ENCODE data around the gene NFAM1.
A peak's percentile ranks its signal among the peaks of the same experiment; 100 is the strongest.

The NFAM1 gene

GRCh38 chr22:42365942-42366695, 66.1 kb downstream of the NFAM1 start:
- H3K27ac ChIP-seq (ENCODE audit: low read depth, low read length), result peak overlapping the region; percentile 66; the same call in 1 of the 2 replicates

DNA sequence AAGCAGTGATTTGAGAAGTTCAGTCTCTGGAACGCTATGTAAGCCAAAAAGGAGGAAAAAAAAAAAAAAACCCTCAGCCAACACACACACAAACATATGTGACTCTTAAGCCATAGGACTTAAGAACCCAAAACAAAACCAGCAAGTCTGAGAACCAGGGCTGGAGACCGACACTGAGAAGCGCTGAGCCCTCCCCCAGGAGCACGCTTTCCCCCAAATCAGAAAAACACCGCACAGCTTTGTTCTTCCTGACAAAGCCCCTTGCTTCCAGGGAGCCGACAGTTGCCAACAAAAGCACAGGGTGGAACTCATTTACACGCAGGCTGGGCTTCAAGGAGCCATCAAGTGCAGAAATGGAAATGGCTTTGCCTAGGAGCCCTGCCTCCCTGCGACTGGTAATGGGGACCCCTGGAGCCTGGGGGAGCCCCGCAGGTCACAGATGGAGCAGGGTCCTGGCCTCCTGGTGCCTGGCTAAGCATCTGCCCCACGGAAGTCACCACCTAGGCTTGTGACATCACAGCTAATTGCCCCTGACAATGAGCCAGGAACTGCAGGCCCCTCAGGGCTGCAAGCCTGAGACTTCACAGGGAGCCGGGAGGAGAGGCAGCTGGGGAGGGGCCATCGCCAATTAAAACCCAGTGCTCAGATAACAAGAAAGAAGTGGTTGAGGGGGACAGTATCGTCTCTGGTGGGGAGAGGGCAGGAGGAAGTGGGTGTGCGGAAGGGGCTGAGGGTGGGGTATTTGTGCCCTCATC, 66.9 kb downstream of the NFAM1 start:
- H3K4me3 ChIP-seq (ENCODE audit: low read depth, low read length), result peak overlapping the region; percentile 37
- no peaks in the 10 kb centered on the region for H3K9me3 ChIP-seq (ENCODE audit: control insufficient read depth, insufficient read depth, low read depth, low read length)
- H3K27ac ChIP-seq (ENCODE audit: low read depth, low read length), result peak overlapping the region; percentile 66
- H3K4me1 ChIP-seq (ENCODE audit: control insufficient read depth, insufficient read depth, low read length), result peaks cover 39% of the 10 kb centered on the region
- peak overlapping the region; percentile 75 for H3K9ac ChIP-seq (ENCODE audit: low read length)
- no peaks in the 10 kb centered on the region for H3K36me3 ChIP-seq (ENCODE audit: control insufficient read depth, insufficient read depth, low read length)
- peaks cover 24% of the 10 kb centered on the region for H3K27me3 ChIP-seq (ENCODE audit: control insufficient read depth, insufficient read depth, low read length)

More at GRCh38 chr22:42365942-42366695, 66.1 kb downstream of the NFAM1 start:
- H3K4me3 ChIP-seq (ENCODE audit: low read depth, low read length), result peak overlapping the region; percentile 37
- peaks cover 24% of the 10 kb centered on the region for H3K27me3 ChIP-seq (ENCODE audit: control insufficient read depth, insufficient read depth, low read length)
- H3K9ac ChIP-seq (ENCODE audit: low read length), result peak overlapping the region; percentile 75
- H3K4me1 ChIP-seq (ENCODE audit: control insufficient read depth, insufficient read depth, low read length), result peaks cover 39% of the 10 kb centered on the region
- H3K36me3 ChIP-seq (ENCODE audit: control insufficient read depth, insufficient read depth, low read length), result no peaks in the 10 kb centered on the region
- H3K9me3 ChIP-seq (ENCODE audit: control insufficient read depth, insufficient read depth, low read depth, low read length), result no peaks in the 10 kb centered on the region

DNA sequence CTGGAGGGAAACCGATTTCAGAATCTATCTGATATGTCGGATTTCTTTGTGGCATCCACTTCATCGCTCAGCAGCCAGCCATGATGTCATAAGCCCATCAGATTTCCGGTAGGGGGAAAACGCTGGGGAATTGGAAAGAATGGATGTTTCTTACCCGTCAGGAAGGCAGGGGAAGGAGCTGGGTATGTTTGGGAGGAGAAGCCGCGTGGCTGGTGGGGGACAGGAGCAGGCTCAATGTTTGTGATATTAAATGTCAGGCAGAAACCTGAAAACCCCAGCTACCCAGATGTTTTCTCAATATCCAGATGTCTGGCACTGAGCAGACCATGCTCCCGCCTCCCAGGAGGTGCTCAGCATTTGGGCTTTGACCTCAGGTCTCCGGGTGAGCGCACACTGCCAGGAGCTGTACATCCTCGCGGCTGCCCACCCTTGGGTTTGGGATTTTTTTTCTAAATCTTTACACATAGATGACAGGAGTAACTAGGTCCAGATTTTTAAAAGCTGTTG, 67.5 kb downstream of the NFAM1 start:
- peak overlapping the region; percentile 37; the same call in 1 of the 2 replicates for H3K4me3 ChIP-seq (ENCODE audit: low read depth, low read length)
- H3K27me3 ChIP-seq (ENCODE audit: control insufficient read depth, insufficient read depth, low read length), result peaks cover 24% of the 10 kb centered on the region
- no peaks in the 10 kb centered on the region for H3K36me3 ChIP-seq (ENCODE audit: control insufficient read depth, insufficient read depth, low read length)
- H3K4me1 ChIP-seq (ENCODE audit: control insufficient read depth, insufficient read depth, low read length), result peaks cover 36% of the 10 kb centered on the region
- H3K9me3 ChIP-seq (ENCODE audit: control insufficient read depth, insufficient read depth, low read depth, low read length), result no peaks in the 10 kb centered on the region
- H3K27ac ChIP-seq (ENCODE audit: low read depth, low read length), result peak overlapping the region; percentile 66
- H3K9ac ChIP-seq (ENCODE audit: low read length), result peak overlapping the region; percentile 75

GRCh38 chr22:42363892-42364291, 68.3 kb downstream of the NFAM1 start:
- no peaks in the 10 kb centered on the region for H3K9me3 ChIP-seq (ENCODE audit: control insufficient read depth, insufficient read depth, low read depth, low read length)
- H3K27ac ChIP-seq (ENCODE audit: low read depth, low read length), result no peak overlapping the region
- peaks cover 23% of the 10 kb centered on the region for H3K27me3 ChIP-seq (ENCODE audit: control insufficient read depth, insufficient read depth, low read length)
- no peaks in the 10 kb centered on the region for H3K36me3 ChIP-seq (ENCODE audit: control insufficient read depth, insufficient read depth, low read length)
- H3K9ac ChIP-seq (ENCODE audit: low read length), result no peak overlapping the region
- peaks cover 37% of the 10 kb centered on the region for H3K4me1 ChIP-seq (ENCODE audit: control insufficient read depth, insufficient read depth, low read length)
- no peak overlapping the region for H3K4me3 ChIP-seq (ENCODE audit: low read depth, low read length)

DNA sequence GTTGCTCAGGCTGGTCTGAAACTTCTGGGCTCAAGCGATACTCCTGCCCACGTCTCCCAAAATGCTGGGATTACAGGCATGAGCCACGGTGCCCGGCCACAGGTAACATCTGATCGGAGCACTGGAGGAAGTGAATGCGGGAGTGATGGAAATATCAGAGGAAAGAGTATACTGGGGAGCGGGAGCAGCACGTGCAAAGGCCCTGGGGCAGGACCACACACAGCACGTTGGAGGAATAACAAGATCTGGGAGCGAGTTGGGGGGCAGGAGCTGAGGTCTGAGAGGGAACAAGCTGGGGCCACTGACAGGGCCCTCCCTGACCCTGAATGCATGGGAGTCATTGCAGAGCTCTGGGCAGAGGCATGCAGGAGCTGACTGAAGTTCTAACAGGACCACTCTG, 70.7 kb downstream of the NFAM1 start:
- peaks cover 30% of the 10 kb centered on the region for H3K4me1 ChIP-seq (ENCODE audit: control insufficient read depth, insufficient read depth, low read length)
- H3K4me3 ChIP-seq (ENCODE audit: low read depth, low read length), result no peak overlapping the region
- no peaks in the 10 kb centered on the region for H3K36me3 ChIP-seq (ENCODE audit: control insufficient read depth, insufficient read depth, low read length)
- H3K27ac ChIP-seq (ENCODE audit: low read depth, low read length), result no peak overlapping the region
- H3K9ac ChIP-seq (ENCODE audit: low read length), result no peak overlapping the region
- no peaks in the 10 kb centered on the region for H3K9me3 ChIP-seq (ENCODE audit: control insufficient read depth, insufficient read depth, low read depth, low read length)
- H3K27me3 ChIP-seq (ENCODE audit: control insufficient read depth, insufficient read depth, low read length), result no peaks in the 10 kb centered on the region

DNA sequence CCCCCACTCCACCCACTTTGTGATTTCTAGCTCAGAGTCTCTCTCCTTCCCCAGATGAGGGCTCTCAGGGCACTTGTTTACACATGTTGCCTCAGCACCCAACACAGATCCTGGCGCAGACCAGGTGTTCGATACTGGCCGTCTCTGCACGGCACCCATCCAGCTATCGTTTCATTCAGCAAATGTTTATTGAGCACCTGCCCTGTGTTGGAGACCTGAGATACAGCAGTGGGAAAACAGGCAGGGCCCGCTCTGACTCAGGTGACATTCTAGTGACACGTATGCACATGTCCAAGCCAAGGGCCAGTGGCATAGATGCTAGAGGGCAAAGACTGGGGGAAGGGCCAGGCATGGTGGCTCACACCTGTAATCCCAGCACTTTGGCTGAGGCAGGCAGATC, 71.9 kb downstream of the NFAM1 start:
- H3K9me3 ChIP-seq (ENCODE audit: control insufficient read depth, insufficient read depth, low read depth, low read length), result no peaks in the 10 kb centered on the region
- H3K27me3 ChIP-seq (ENCODE audit: control insufficient read depth, insufficient read depth, low read length), result no peaks in the 10 kb centered on the region
- H3K4me1 ChIP-seq (ENCODE audit: control insufficient read depth, insufficient read depth, low read length), result peaks cover 19% of the 10 kb centered on the region
- H3K27ac ChIP-seq (ENCODE audit: low read depth, low read length), result no peak overlapping the region
- no peaks in the 10 kb centered on the region for H3K36me3 ChIP-seq (ENCODE audit: control insufficient read depth, insufficient read depth, low read length)
- H3K4me3 ChIP-seq (ENCODE audit: low read depth, low read length), result no peak overlapping the region
- no peak overlapping the region for H3K9ac ChIP-seq (ENCODE audit: low read length)

GRCh38 chr22:42358643-42359558, 73.3 kb downstream of the NFAM1 start:
- H3K27ac ChIP-seq (ENCODE audit: low read depth, low read length), result no peak overlapping the region
- no peaks in the 10 kb centered on the region for H3K9me3 ChIP-seq (ENCODE audit: control insufficient read depth, insufficient read depth, low read depth, low read length)
- H3K4me3 ChIP-seq (ENCODE audit: low read depth, low read length), result no peak overlapping the region
- H3K27me3 ChIP-seq (ENCODE audit: control insufficient read depth, insufficient read depth, low read length), result no peaks in the 10 kb centered on the region
- H3K9ac ChIP-seq (ENCODE audit: low read length), result no peak overlapping the region
- peaks cover 12% of the 10 kb centered on the region for H3K4me1 ChIP-seq (ENCODE audit: control insufficient read depth, insufficient read depth, low read length)
- no peaks in the 10 kb centered on the region for H3K36me3 ChIP-seq (ENCODE audit: control insufficient read depth, insufficient read depth, low read length)

GRCh38 chr22:42357634-42358296, 74.4 kb downstream of the NFAM1 start:
- H3K9me3 ChIP-seq (ENCODE audit: control insufficient read depth, insufficient read depth, low read depth, low read length), result no peaks in the 10 kb centered on the region
- peaks cover 12% of the 10 kb centered on the region for H3K4me1 ChIP-seq (ENCODE audit: control insufficient read depth, insufficient read depth, low read length)
- H3K27me3 ChIP-seq (ENCODE audit: control insufficient read depth, insufficient read depth, low read length), result no peaks in the 10 kb centered on the region
- H3K4me3 ChIP-seq (ENCODE audit: low read depth, low read length), result no peak overlapping the region
- no peak overlapping the region for H3K27ac ChIP-seq (ENCODE audit: low read depth, low read length)
- no peak overlapping the region for H3K9ac ChIP-seq (ENCODE audit: low read length)
- no peaks in the 10 kb centered on the region for H3K36me3 ChIP-seq (ENCODE audit: control insufficient read depth, insufficient read depth, low read length)

DNA sequence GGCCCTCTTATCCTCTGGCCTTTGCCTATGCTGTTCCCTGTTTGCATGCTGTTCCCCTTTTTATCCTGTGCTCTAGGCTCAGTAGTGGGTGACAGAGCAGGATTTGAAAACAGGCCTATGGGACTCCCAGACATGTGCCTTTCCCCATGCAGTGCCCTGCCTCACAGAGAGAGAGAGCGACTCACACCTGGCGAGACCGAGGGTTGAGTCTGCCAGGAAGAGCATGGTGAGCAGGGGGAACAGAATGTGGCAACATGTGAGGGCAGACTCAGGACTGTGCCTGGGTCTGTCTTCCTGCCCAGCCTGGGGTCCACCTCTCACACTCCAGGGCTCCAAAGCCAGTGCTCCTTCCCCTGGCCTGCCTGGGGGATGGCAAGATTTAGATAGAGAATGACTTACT, 75.0 kb downstream of the NFAM1 start:
- H3K9me3 ChIP-seq (ENCODE audit: control insufficient read depth, insufficient read depth, low read depth, low read length), result no peaks in the 10 kb centered on the region
- H3K36me3 ChIP-seq (ENCODE audit: control insufficient read depth, insufficient read depth, low read length), result no peaks in the 10 kb centered on the region
- no peak overlapping the region for H3K4me3 ChIP-seq (ENCODE audit: low read depth, low read length)
- no peak overlapping the region for H3K27ac ChIP-seq (ENCODE audit: low read depth, low read length)
- H3K4me1 ChIP-seq (ENCODE audit: control insufficient read depth, insufficient read depth, low read length), result peaks cover 12% of the 10 kb centered on the region
- H3K9ac ChIP-seq (ENCODE audit: low read length), result no peak overlapping the region
- H3K27me3 ChIP-seq (ENCODE audit: control insufficient read depth, insufficient read depth, low read length), result no peaks in the 10 kb centered on the region

GRCh38 chr22:42356533-42356932, 75.7 kb downstream of the NFAM1 start:
- Histone ChIP-seq H3K4me1 (ENCODE audit: control insufficient read depth, insufficient read depth, low read length) (peaks cover 12% of the 10 kb centered on the region), H3K27ac (ENCODE audit: low read depth, low read length) (no peak overlapping the region), H3K9me3 (ENCODE audit: control insufficient read depth, insufficient read depth, low read depth, low read length) (no peaks in the 10 kb centered on the region), H3K36me3 (ENCODE audit: control insufficient read depth, insufficient read depth, low read length) (no peaks in the 10 kb centered on the region), H3K4me3 (ENCODE audit: low read depth, low read length) (no peak overlapping the region), H3K9ac (ENCODE audit: low read length) (no peak overlapping the region), H3K27me3 (ENCODE audit: control insufficient read depth, insufficient read depth, low read length) (no peaks in the 10 kb centered on the region)

Measured in HUES6 (cell line).